Measurements from ENCODE around the gene SMYD4.
"Not testable (repeated sequence)": the region's sequence is repeated elsewhere in the genome, so short reads cannot be mapped to it uniquely, and the experiment has no call there.

SMYD4 gene, protein sequence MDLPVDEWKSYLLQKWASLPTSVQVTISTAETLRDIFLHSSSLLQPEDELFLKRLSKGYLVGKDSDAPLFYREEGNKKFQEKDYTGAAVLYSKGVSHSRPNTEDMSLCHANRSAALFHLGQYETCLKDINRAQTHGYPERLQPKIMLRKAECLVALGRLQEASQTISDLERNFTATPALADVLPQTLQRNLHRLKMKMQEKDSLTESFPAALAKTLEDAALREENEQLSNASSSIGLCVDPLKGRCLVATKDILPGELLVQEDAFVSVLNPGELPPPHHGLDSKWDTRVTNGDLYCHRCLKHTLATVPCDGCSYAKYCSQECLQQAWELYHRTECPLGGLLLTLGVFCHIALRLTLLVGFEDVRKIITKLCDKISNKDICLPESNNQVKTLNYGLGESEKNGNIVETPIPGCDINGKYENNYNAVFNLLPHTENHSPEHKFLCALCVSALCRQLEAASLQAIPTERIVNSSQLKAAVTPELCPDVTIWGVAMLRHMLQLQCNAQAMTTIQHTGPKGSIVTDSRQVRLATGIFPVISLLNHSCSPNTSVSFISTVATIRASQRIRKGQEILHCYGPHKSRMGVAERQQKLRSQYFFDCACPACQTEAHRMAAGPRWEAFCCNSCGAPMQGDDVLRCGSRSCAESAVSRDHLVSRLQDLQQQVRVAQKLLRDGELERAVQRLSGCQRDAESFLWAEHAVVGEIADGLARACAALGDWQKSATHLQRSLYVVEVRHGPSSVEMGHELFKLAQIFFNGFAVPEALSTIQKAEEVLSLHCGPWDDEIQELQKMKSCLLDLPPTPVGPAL

DNA sequence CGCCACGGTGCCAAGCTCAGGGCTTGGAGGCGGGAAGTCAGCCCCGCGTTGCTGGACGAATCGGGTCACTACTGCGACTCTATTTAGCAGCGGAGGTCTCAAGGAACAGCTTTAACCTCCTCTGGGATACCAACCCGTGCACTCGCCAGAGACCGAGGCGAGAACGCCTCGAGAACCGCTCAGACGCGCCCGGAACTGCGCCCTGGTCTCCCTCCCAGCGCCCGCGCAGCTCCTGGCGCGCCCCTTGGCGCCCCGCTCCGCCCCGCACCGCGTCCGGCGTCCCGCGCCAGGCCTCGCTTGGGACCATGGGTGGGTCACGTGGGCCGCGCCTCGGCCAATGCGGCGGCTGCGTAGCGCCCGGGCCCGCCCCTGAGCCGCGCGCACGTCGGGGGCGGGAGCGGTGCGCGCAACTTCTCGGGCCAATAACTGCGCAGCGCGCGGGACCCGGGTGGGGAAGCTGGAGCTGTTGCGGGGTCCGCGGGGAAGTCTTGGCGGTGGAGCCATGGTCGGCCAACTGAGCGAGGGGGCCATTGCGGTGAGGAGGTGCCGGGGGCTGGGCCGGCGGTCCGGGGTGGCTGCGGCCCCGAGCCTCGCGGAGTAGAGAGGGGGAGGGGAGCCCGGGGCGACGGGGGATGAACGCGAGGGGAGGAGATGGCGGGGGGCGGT is at the start of gene SMYD4, which contains the start of gene RPA1:
TSS of gene SMYD4 (minus strand) at position 311 of the 666 bp plus-strand sequence. CDS start 1,908 bp downstream, outside the sequence.
TSS of gene RPA1 (plus strand) at position 414 of the 666 bp plus-strand sequence. CDS start at position 503, 89 bp downstream.
- DNase-seq, result peak; percentile 90

DNA sequence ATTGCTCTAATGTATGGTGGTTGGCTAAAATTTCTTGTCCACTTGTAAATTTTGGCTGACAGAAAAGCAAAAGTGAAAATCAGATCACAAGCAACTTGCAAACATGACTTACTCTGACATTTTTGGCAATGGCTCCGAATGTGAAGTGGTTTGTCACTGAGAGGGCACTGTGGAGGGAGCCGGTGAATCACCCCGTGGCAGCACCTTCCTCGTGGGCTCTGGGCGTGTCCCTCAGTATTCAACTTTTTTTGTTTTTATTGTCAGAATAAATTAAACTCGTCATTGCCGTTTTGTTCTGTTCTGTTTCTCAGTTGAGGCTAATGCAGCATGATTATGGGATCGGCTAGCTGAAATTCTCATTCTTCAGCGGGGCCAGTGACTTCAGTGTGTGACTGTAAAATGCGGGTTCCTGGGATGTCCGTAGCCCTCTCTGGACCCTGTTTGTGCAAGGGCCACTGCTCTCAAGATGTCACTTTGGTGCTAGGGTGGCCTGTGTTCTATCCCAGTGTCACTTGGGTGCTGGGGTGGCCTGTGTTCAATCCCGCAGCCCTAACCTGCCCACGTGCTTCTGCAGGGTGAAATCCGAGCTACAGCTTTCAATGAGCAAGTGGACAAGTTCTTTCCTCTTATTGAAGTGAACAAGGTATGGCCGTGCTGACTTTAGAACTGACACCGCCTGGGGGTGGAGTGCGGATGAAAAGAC is 48.9 kb upstream of the SMYD4 start:
- no peak for DNase-seq

DNA sequence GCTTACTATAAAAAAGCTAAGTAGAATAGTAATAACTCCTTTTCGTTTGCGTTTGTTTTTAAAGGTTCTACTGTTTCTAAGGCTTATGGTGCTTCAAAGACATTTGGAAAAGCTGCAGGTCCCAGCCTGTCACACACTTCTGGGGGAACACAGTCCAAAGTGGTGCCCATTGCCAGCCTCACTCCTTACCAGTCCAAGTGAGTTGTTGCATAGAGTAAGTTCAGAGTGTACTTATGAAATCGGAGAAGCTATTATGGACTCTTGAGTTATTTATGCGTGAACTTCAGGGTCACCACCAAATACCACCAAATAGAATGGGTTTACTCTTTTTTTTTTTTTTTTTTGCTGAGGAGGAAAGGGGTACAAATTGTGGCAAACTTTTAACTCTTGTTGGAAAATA is 45.9 kb upstream of the SMYD4 start:
- DNase-seq, result no peak

DNA sequence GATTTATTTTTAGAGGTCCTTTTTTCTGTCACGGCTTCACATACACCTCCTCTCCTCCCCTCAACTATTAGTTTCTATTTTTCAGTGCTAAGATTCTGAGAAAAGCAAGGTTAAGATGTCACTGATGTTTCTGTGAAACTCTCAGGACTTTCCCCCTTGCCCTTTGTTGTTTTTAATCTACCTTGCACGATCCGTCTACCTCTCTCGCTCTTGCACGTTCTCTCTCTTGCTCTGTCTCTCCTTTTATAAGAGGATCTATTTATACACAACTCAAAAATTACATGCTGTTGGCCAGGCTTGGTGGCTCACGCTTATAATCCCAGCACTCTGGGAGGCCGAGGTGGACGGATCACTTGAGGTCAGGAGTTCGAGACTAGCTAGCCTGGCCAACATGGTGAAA is 43.7 kb upstream of the SMYD4 start:
- no peak for DNase-seq

DNA sequence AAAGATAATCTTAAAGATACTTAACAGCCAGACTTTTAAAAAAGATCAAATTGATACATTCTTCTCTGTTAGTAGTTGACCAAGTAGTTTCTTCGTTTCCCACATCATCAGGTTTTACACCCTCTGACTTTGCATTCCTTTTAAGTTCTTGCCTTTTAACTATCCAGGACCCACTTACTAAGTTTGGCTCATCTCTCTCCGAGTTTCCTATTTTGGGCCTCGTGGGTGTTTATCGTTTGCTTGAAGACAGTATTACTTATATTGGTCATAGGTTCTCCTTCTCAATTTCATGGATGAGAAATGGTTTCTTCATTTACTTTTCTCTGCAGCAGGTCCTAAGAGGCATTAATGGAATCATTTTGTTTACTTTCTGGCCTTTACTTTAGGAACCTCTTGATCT is 43.3 kb upstream of the SMYD4 start:
- no peak for DNase-seq

DNA sequence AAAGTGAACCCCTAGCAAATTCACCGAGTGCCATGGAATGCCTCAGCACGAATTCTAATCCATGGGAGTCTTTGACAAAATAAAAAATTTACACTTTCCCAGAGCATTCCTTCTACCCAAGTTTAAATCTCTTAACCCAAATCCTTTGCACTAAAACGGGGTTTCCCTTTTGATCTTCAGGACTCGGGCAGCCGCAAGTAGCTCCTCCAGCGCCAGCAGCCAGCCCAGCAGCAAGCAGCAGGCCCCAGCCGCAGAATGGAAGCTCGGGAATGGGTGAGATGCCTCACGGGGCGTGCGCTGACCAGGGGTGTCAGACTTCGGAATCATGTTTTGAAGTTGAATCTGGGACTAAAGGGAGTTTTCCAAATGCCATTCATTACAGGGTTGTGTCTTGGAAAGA is 42.6 kb upstream of the SMYD4 start:
- no peak for DNase-seq

DNA sequence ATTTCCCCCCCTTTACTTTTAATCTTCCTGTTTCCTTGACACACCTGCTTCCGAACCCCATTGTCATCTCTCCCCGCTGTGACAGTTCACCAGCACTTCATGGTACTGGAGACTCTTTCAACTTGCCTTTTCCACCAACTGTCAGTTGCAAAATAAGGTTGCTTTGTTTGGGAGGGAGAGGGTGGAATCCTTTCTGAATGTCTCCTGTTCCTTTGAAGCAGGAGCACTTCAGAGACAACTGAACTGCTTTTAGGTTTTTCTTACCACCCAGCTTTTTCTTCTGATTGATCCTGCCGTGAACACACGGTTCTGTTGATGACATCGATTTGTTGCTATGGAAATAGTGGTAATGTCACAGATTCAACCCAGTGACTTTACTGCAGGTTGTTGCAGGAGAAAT is 42.1 kb upstream of the SMYD4 start:
- DNase-seq, result no peak

DNA sequence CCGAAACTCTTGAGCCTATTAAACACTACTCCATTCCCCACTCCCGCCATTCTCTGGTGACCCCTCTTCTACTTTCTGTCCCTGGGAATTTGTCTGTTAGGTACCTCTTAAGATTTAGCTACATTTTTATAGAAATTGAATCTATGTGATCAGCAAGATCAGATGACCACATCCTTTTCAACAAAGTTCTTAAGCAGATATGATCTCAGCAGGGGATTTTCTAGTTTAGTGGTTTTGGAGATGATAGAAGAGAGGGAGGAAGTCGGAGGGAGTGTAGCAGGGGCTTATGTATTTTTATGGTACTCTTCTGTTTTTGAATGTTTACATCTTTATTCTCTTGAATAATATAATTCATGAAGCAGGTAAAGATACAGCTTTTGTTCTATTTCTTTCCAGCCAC is 40.9 kb upstream of the SMYD4 start:
- no peak for DNase-seq

DNA sequence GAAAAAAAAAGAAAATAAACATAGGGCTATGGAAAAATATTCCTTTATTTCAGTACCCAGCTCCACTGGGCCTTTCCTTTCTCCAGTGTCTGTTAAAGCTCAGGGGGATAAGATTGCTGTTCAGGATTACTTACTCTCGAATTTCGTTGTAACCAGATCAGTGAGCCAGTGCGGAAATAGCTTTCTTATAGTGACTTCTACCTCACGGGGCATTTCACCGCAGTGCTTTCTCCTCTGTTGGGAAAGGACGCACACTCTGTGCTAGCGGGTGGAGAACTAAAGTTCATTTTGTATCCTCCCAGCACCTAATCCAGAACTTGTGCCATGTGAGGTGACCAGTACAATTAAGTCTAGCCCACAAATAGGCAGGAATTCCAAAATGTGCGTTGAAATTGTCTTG is 38.4 kb upstream of the SMYD4 start:
- no peak for DNase-seq

DNA sequence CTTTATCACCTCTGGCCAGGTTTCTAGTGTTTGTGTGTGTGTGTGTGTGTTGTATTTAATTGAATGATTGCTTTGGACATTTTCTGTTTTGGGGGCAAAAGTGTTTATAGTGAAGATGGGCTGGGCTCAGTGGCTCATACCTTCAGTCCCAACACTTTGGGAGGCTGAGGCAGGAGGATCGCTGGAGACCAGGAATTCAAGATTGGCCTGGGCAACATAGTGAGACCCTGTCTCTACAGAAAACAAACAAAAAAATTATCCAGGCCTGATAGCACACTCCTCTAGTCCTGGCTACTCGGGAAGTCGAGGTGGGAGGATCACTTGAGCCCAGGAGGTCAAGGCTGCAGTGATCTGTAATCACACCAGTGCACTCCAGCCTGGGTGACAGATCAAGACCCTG is 37.6 kb upstream of the SMYD4 start:
- DNase-seq, result no peak

DNA sequence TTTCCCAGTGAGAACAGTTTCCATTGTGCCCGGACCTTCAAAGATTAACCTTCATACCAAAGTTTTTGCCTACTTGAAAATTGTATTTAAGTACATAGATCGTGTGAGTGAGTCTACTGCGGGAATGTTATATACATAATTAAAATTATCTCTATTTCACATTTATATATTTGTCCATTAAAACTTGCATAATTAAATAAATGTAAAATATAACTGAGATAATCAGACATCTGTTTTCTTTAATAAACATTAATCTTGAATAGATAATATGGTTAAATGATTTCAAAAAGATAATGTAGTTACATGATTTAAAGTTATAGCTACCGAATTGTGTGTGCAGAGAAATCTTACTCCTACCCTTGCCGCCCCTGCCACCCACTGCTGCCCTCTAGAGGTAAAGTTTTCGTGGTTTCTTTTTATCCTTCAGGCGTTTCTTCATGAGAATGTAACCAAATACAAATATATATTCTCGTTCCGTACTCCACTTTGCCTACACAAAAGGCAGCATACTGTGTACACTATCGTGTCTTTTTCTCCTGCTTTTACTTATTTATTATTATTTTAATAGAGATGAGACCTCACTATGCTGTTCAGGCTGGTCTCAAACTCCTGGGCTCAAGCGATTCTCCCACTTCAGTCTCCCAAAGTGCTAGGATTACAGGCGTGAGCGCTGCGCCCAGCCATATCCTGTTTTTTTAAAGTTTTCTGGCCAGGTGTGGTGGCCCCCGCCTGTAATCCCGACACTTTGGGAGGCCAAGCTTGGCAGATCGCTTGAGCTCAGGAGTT is 35.7 kb upstream of the SMYD4 start:
- no peak for DNase-seq

DNA sequence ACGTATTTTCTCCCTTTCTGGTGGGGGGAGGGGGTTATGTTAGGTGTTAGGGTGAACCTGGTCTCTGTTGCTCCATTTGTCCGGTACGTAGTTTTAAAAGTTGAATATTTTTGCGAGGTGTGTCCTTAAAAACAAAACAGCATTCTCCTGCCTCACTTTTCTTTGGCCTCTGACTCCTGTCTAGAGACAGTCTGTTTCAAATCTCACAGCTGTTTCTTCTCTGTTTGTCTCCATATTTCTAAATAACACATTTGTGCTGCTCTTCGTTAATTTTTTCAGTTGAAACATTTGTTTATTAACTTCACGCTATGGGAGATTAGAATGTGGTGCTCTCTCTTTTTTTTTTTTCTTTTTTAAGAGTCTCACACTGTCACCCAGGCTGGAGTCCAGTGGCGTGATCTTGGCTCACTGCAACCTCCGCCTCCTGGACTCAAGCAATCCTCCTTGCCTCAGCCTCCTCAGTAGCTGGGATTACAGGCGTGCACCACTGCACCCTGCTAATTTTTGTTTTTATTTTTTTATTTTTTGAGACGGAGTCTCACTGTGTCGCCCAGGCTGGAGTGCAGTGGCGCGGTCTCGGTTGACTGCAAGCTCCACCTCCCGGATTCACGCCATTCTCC is 31.8 kb upstream of the SMYD4 start:
- no peak for DNase-seq

DNA sequence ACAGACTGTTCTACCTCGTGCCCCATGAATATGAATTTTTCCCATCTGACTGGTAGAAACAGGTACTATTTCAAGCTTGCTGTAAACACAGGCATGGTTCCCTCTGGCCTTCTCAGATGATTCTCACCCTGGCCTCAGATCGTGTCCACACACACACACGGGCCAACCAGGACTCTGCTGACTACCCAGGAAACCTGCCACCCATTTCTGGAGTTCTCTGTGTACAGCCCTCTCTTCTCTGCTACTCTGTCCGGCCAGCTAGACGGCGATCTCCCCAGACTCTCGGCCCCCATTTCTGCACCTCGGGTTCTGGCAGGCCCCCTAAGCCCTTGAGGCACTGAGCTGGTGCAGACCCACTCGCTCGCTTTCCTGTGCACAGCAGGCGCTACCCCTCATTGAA is 31.3 kb upstream of the SMYD4 start:
- no peak for DNase-seq

DNA sequence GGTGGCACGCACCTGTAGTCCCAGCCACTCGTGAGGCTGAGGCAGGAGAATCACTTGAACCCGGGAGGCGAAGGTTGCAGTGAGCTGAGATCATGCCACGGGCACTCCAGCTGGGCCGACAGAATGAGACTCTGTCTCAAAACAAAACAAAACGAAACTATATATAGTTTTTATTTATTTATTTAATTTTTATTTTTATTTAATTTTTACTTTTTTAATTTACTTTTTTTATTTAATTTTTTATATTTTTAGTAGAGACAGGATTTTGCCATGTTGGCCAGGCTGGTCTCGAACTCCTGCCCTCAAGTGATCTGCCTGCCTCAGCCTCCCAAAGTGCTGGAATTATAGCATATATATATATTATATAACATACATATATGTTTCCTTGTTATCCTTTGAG is 26.8 kb upstream of the SMYD4 start:
- not testable (repeated sequence) for DNase-seq

DNA sequence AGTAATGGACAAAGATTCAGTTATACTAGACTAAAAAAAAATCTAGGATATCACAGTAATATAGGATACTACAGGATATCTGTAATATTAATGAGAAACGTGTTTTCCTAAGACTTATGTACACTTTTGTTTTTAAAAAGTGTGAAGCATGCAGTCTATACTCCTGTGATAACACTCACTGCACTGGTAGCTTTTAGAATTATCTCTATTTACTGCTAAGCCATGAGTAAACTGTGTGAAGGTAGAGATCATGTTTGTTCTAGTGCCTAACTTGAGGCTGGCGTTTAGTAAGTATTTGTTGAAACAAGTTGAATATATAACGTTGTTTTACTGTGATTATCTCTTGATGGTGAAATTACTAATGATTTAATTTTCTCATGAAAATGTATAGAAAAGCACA is 24.0 kb upstream of the SMYD4 start:
- no peak for DNase-seq

DNA sequence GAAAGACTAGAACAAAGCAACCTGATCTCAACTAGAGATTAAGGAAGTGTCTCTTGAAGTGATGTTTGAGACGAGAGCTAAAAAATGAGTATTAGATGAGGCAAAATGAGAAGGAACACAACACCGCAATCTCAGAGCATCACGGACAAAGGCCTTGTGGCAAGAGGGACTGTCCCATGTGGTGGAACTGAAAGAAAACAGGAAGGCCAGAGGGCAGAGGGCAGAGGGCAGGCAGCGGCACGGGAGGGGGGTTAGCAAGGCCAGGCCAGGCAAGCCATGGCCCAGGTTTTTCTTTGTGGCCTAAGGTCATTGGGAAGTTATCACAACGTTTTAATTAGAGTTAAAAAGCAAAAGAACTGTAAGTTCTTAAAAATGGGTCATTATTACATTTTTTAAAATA is 22.6 kb upstream of the SMYD4 start:
- peak; percentile 49 for DNase-seq

DNA sequence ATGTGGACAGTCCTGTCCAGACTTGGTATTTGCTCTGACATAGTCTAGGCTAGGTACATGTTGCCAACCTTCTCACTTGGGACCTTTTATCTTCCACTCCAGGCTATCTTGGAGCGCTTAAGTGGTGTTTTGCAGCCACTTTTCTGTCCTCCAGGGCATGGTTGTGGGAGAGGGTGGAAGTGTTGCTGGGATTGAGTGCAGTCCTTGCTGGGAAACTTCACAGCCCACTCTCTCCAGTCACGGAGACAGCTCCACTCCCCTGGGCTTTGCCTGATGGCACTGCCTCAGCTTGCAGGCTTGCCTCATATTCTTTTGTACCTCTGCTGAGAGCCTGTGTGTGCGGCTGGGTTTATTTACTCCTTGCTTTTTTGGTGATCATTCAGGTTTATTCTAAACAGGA is 17.5 kb upstream of the SMYD4 start:
- no peak for DNase-seq

DNA sequence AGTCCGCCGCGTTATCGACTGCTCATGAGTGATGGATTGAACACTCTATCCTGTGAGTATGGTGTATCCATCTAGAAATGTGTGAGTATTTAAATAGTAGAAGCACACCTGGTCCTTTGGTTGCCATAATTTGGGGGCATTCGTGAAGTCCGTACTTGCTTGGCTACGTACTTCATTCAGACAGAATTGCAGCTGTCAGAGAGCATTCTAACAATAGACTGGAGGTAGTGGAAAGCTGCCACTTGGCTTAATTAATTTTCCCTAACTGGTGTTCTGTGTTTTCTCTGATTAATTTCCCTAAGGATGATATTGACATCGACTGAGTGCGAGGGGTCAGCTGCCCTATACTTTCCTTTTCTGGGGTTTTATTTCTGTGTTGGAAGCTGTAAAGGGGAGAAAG is 14.2 kb upstream of the SMYD4 start:
- DNase-seq, result no peak

DNA sequence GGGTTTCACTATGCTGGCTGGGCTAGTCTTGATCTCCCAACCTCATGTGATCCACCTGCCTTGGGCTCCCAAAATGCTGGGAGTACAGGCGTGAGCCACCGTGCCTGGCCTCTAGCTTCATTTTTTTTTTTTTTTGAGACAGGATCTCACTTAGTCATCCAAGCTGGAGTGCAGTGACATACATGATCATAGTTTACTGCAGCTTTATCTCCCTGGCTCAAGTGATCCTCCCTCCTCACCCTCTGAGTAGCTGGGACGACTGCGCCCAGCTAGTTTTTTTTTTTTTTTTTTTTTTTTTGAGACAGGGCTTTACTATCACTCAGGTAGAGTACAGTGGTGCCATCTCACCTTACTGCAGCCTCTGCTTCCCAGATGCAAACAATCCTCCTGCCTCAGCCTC is 9.8 kb upstream of the SMYD4 start:
- DNase-seq, result no peak

DNA sequence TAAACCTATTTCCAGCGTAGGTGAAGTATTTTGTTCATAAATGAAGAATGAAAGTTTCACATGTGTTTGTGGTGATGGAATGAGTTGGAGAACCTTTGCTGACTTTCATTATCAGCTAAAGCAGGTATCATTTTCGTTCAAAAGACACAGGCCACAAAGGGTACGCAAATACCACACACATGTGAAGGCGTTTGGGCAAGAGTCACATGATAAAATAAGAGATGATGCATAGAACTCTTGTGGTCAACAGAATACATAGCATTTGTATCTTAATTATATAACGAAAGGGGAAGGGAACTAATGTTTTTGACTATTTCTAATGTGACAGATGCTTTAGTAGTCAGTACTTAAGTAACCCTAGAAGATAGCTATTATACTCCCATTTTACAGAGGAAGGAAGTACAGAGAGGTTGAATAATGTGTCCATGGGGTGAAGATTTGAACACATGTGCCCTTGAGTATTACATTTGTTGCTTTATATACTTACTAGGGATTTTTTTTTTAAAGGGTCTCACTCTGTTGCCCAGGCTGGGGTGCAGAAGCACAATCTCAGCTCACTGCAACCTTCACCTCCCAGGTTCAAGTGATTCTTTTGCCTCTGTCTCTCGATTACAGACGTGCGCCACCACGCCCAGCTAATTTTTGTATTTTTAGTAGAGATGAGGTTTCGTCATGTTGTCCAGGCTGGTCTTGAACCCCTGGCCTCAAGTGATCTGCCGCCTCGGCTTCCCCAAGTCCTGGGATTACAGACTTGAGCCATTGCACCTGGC is 4.9 kb upstream of the SMYD4 start:
- no peak for DNase-seq

DNA sequence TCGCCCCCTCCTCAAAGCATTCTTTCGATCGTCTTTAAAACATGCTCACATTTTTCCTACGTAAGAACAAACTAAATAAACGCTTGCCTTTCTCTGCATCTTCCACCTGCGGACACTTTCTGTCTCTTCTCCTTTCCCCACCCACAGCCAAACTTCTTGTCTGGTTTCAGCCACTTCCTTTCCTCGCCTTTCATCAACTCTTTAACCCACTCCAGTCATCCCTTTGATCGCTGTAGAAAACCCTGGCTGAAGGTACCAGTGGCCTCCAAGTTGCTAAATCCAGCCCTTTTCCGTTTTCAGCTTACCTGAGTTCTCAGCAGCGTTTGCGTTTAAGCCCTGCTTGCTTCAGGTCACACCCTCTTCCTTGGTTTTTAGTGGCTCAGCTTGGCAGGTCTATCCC is 586 bp upstream of the SMYD4 start:
- DNase-seq, result no peak

All from activated CD4-positive, CD25-positive, alpha-beta regulatory T cell treated with anti-CD3 and anti-CD28 coated beads, Interleukin-2, amount 50 U/mL, for 72 hours (primary cell).